Activated T-helper 17 cell treated with anti-CD3 and anti-CD28 coated beads, Interleukin-2, amount 50 U/mL, for 72 hours (primary cell): ENCODE measurements around the gene DISP3. TPM values are rescaled to one million over a fixed set of nuclear protein-coding genes. Genes with fewer than 3 reads are reported as not detected.
A peak's percentile ranks its signal among the peaks of the same experiment; 100 is the strongest.

Experiments
- ATAC-seq: fragments of 150-1000 bp; cut with Tn5 transposase; replicated peaks from 2 replicates; pipeline ENCODE4 v1.10.0; 2021; ENCODE audit warnings: mild to moderate bottlenecking, moderate library complexity
- H3K27ac Mint-ChIP-seq: one replicate; pipeline ENCODE4 v1.8.0; 2022; ENCODE audit warnings: mixed read lengths
- H3K27me3 Mint-ChIP-seq: one replicate; pipeline ENCODE4 v1.8.0; 2022; ENCODE audit warnings: mixed read lengths
- H3K36me3 Mint-ChIP-seq: one replicate; pipeline ENCODE4 v1.8.0; 2022; ENCODE audit warnings: low read depth, mild to moderate bottlenecking, mixed read lengths
- H3K4me1 Mint-ChIP-seq: one replicate; pipeline ENCODE4 v1.8.0; 2022; ENCODE audit warnings: mixed read lengths
- H3K4me3 Mint-ChIP-seq: one replicate; pipeline ENCODE4 v1.8.0; 2022; ENCODE audit warnings: mild to moderate bottlenecking, mixed read lengths
- H3K9me3 Mint-ChIP-seq: one replicate; pipeline ENCODE4 v1.8.0; 2022; ENCODE audit warnings: mixed read lengths
- total RNA-seq, 2 donors: library from RNA; stranded (reverse); gene quantifications; one replicate each; pipeline ENCODE4 v1.2.3, GENCODE V29; 2022

DISP3 gene
- total RNA-seq, 2 donors from 2014 or later, result 0.56 to 1.8 TPM

DNA sequence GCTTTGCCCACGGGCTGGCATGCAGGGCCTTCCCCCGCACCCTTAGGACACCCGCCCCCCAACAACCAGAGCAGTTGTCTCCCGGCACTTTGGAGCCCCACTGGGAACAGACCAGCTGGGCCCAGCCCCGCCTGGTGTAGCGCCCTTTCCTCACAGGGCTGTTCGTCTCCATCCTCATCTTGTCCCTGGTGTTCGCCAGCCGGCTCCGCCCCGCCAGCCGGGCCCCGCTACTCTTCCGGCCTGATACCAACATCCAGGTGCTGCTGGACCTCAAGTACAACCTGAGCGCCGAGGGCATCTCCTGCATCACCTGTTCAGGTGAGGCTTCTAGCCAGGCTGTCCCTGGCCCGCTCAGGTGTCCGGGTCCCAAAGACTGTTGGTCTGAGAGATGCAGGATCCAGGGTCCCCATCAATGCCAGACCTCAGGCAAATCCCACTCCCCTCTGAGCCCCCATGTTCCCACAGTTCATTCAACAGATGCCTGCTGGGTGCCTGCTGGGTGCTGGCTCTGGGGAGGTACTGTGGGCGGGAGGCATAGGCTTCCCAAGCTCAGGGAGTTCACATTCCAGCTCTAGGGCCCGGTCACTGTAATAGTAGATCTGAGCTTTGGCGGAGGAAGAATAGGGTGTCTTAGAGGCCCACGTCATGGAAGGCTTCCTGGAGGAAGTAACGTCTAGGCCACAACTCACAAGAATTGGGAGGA lies 41.7 kb downstream of the DISP3 start:
- Mint-ChIP-seq H3K9me3 (no peaks in the 10 kb centered on the region), H3K36me3 (no peaks in the 10 kb centered on the region), H3K27ac (no peak overlapping the region), H3K27me3 (peaks cover 3% of the 10 kb centered on the region), H3K4me3 (no peak overlapping the region), H3K4me1 (no peaks in the 10 kb centered on the region)
- no peak for ATAC-seq

DNA sequence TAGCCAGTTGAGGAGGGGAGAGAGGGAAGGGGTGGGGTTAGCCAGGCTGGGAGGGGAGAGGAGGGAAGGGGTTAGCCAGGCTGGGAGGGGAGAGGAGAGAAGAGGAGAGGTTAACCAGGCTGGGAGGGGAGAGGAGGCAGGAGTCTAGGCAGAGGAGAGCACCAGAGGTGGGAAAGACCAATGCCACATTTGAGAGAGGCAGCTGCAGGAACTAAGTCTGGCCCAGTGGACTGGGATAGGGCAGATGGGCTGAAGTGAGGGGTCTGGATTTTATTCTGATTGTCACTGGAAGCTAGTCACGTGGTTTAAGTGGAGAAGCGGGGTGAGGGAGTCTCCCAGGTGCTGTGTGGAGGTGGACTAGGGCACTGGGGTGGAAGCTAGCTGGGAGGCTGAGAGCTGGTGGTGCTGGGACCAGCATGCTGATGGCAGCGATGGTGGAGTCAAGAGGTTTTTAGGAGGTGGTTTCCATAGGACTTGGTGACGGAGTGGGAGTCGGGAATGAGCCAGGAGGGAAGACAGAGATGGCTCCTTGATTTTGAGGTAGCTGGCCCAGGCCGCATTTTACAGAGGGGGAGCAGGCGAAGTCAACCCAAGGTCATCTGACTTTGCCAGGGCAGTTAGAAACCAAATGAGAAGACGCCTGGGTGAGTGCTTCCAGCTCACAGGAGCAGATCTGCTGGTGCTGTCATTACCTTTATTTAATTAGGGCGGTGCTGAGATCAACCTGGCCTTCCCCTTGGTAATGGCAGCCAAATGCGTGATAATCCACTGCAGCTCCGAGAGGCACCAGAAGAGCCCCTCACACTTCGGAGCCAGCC lies 42.8 kb downstream of the DISP3 start:
- H3K4me1 Mint-ChIP-seq, result no peaks in the 10 kb centered on the region

DNA sequence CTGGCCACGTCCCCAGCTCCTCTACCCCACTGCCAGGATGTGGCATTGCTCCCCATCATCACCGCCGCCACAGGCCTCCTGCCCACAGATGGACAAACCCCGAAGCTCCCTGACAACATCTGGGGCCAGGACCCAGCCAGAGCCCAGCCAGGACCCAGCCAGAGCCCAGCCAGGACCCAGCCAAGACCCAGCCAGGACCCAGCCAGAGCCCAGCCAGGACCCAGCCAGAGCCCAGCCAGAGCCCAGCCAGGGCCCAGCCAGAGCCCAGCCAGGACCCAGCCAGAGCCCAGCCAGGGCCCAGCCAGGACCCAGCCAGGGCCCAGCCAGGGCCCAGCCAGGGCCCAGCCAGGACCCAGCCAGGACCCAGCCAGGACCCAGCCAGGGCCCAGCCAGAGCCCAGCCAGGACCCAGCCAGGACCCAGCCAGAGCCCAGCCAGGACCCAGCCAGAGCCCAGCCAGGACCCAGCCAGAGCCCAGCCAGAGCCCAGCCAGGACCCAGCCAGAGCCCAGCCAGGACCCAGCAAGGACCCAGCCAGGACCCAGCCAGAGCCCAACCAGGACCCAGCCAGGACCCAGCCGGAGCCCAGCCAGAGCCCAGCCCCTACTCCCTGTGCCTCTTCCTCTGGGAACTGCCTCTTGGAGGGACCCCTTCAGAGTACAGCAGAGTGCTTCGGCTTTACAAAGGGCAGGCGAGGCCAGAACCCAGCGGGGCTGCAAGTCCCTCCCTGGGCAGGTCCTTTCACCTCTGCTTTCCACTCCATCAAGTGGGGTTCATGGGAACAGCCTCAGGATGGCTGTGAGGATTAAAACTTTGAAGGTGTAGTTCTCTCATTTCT lies 43.7 kb downstream of the DISP3 start:
- Mint-ChIP-seq H3K36me3 (no peaks in the 10 kb centered on the region), H3K4me3 (no peak overlapping the region), H3K4me1 (no peaks in the 10 kb centered on the region), H3K9me3 (no peaks in the 10 kb centered on the region), H3K27me3 (no peaks in the 10 kb centered on the region), H3K27ac (no peak overlapping the region)
- no peak for ATAC-seq

More for the DNA sequence above, 42.8 kb downstream of the DISP3 start:
- no peak overlapping the region for H3K27ac Mint-ChIP-seq
- no peak for ATAC-seq
- H3K27me3 Mint-ChIP-seq, result no peaks in the 10 kb centered on the region
- no peaks in the 10 kb centered on the region for H3K36me3 Mint-ChIP-seq
- no peak overlapping the region for H3K4me3 Mint-ChIP-seq
- H3K9me3 Mint-ChIP-seq, result no peaks in the 10 kb centered on the region

DNA sequence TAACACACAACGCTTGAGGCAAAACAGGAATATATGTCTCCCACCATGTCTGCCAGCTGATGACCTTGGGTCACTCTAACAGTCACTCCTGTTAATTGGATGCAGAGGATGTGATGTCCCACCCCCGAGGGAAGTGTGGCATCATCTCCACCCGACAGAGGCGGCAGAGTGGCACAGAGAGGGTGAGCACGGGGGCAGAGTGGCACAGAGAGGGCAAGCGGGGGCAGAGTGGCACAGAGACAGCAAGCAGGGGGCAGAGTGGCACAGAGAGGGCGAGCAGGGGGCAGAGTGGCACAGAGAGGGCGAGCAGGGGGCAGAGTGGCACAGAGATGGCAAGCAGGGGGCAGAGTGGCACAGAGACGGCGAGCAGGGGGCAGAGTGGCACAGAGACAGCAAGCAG lies 44.3 kb downstream of the DISP3 start:
- H3K27ac Mint-ChIP-seq, result no peak overlapping the region
- no peak overlapping the region for H3K4me3 Mint-ChIP-seq
- H3K4me1 Mint-ChIP-seq, result no peaks in the 10 kb centered on the region
- no peaks in the 10 kb centered on the region for H3K36me3 Mint-ChIP-seq
- ATAC-seq, result no peak
- H3K27me3 Mint-ChIP-seq, result no peaks in the 10 kb centered on the region
- H3K9me3 Mint-ChIP-seq, result no peaks in the 10 kb centered on the region

DNA sequence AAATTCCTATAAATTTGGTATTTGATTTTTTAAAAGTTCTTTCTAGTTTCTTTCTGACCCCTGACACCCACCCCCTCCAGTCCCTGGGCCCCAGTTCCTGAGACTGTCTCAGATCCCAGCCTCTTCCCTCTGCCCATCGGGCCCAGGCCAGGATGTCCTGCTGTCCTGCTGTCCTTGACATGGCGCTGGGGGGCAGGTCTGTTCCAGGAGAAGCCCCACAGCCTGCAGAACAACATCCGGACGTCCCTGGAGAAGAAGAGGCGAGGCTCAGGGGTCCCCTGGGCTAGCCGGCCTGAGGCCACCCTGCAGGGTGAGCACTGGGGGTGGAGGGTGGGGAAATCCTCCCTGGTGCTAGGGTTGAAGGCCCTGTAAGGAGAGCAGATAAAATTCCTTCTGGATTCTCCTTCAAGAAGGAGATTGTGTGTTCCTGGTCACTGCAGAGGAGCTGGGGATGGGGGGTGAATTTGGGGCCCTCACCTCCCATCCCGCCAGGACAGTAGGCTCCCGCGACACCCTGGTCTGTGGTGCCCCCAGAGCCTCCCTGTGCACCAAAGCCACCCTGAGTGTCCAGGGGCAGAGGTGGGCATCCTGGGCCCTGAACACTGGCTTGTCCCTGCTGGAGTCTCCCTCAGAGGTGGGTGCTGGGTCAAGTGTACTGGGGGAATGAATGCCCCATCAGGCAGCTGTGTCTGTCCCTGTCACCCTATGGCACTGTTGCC lies 45.0 kb downstream of the DISP3 start:
- Mint-ChIP-seq H3K9me3 (no peaks in the 10 kb centered on the region), H3K4me3 (no peak overlapping the region), H3K27ac (no peak overlapping the region), H3K27me3 (no peaks in the 10 kb centered on the region), H3K36me3 (no peaks in the 10 kb centered on the region), H3K4me1 (no peaks in the 10 kb centered on the region)
- no peak for ATAC-seq

DNA sequence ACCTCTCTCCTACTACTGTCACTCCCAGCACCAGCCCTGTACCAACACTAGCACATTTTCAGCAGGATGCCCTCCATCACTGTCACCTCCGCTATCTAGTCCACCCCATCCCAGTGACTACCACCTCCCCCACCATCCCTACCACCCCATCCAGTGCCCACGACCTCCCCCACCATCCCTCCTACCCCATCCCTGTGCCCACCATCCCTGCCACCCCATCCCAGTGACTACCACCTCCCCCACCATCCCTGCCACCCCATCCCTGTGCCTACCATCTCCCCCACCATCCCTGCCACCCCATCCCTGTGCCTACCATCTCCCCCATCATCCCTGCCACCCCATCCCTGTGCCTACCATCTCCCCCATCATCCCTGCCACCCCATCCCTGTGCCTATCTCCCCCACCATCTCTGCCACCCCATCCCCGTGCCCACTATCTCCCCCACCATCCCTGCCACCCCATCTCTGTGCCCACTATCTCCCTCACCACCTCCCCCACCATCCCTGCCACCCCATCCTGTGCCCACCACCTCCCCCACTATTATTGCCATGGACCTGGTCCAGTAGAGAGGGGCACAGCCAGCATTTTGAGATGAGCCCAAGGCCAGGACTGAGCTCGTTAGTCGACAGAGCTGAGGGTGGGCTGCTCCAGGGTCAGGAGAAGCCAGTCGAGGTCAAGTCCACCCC lies 45.7 kb downstream of the DISP3 start:
- Mint-ChIP-seq H3K4me3 (no peak overlapping the region), H3K27ac (no peak overlapping the region), H3K27me3 (no peaks in the 10 kb centered on the region), H3K36me3 (no peaks in the 10 kb centered on the region), H3K4me1 (no peaks in the 10 kb centered on the region), H3K9me3 (no peaks in the 10 kb centered on the region)
- no peak for ATAC-seq

DNA sequence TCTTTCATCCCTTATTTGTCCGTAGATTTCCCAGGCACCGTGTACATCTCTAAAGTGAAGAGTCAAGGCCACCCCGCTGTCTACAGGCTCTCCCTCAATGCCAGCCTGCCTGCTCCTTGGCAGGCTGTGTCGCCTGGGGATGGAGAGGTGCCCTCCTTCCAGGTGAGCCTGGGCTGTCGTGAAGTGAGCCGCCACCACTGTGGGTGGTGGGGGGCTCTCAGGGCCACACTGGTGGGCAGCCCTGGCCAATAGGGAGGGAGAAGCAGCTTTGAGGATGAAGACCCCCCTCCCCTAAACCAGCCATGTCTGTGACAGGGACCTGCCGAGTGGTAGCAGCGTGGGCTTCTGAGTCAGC lies 46.2 kb downstream of the DISP3 start:
- H3K36me3 Mint-ChIP-seq, result no peaks in the 10 kb centered on the region

DNA sequence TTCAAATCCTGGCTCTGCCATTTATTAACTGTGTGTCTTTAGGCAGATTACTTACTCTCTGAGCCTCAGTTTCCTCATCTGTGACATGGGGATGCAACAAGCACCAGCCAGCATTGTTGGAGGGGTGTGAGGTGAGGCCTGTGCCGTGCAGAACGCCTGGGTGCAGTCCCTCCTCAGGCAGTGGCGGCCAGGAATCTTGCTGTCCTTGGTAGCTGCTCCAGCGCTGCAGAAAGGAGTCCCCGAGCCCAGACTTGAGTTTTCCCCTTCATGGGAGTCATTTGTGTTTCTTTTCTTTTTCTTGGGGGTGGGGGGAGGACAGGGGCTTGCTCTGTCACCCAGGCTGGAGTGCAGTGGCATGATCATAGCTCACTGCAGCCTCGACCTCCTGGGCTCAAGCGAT lies 46.6 kb downstream of the DISP3 start:
- Mint-ChIP-seq H3K27me3 (no peaks in the 10 kb centered on the region), H3K27ac (no peak overlapping the region), H3K4me3 (no peak overlapping the region), H3K4me1 (no peaks in the 10 kb centered on the region), H3K36me3 (no peaks in the 10 kb centered on the region), H3K9me3 (no peaks in the 10 kb centered on the region)
- no peak for ATAC-seq

More for the DNA sequence above, 46.2 kb downstream of the DISP3 start:
- H3K9me3 Mint-ChIP-seq, result no peaks in the 10 kb centered on the region
- H3K27me3 Mint-ChIP-seq, result no peaks in the 10 kb centered on the region
- H3K27ac Mint-ChIP-seq, result no peak overlapping the region
- H3K4me1 Mint-ChIP-seq, result no peaks in the 10 kb centered on the region
- no peak for ATAC-seq
- H3K4me3 Mint-ChIP-seq, result no peak overlapping the region

DNA sequence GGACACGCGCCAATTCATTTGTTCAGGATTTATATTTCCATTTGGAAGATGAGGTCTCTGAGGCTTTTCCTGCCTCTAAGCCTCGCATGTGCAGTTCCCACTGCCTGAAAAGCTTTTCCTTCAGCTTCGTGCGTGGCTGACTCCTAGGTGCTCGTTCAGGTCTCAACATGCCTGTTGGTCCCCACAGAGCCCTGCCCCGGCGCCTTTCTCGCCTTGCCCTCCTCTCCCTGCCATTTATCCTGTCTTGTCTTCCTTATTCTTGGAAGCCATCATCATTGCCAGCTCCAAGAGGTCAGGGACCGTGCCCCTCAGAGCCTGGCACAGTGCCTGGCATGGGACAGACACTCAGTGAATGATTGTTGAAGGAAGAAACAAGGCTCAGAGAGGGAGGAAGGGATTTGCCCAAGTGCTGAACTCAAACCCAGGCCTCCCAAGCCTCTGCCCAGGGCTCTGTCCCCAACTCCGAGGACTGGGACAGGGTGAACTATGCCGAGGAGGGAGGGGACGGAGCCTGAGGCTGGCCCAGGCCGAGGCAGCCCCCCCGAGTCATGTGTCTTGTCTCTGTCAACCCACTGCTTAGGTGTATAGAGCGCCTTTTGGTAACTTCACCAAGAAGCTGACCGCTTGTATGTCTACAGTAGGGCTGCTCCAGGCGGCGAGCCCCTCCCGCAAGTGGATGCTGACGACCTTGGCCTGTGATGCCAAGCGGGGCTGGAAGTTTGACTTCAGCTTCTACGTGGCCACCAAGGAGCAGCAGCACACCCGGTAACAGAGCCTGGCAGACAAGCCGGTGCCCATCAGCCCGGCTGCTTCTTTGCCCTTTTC lies 47.3 kb downstream of the DISP3 start:
- ATAC-seq, result no peak
- Mint-ChIP-seq H3K9me3 (no peaks in the 10 kb centered on the region), H3K27ac (no peak overlapping the region), H3K4me1 (no peaks in the 10 kb centered on the region), H3K4me3 (no peak overlapping the region), H3K36me3 (no peaks in the 10 kb centered on the region), H3K27me3 (no peaks in the 10 kb centered on the region)

DNA sequence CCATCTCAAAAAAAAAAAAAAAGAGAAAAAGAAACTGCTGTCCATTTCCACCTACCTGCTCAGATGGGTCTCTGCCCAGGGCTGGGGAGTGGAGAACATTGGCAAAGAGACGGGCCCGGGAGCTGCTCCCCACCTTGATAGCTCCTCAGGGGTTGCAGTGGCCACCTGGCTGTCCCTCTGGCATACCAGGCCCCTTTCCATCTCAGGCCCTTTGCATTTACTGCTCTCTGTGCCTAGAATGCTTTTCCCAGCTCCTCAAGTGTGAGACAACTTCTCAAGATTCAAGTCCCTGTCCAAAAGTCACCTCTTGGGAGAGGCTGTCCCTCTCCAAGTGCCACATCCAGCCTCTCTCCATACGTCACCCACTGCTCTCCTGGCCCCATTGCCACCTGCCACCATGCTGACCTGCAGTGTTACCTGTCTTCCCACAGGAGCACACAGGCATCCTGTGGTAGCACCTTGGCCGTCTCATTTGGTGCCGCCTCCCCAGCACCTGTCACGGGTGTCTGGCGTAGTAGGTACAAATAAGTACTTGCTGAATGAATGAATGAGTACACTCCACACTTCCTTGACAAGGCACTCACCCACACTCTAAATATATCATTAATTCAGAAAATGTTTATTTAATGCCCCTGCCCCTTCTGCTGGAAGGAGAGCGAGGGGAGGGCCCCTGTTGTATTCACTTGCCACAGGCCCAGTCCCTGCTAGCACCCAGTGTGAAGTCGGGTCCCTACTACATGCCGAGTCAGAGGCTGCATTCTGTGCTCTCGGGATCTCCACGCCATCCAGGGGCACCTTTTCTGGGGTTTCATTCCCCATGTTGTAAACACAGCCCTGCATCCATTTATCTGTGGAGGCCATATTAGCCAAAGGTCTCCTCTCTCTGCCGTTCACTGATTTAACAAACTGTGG lies 48.8 kb downstream of the DISP3 start:
- Mint-ChIP-seq H3K4me1 (no peaks in the 10 kb centered on the region), H3K27ac (no peak overlapping the region), H3K9me3 (no peaks in the 10 kb centered on the region), H3K4me3 (no peak overlapping the region), H3K36me3 (no peaks in the 10 kb centered on the region), H3K27me3 (no peaks in the 10 kb centered on the region)
- ATAC-seq, result no peak

DNA sequence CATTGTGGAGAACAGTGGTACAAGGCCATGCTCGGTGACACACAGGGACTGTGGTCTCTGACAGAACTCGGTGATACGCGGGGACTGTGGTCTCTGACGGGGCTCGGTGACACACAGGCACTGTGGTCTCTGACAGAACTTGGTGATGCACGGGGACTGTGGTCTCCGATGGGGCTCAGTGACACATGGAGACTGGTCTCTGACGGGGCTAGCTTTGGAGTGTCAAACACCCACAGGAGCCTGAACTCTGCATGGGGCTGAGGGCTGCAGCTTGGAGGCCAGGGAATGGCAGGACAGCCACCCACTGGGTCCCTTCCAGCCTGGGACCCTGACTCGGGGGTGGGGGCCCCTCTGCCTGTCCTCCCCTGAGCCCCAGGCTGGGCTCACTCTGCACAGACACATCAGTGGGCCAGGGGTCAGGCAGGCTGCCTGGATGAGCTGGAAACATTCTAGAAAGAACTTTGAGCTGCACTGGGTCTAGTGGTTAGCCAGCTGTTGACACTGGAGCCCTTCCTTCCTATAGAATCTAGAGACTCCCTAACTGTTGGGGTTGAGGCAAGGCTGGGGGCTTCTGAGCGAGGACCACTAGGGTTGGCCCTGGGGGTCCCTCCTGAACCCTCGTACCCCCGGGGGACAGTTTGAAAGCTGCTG lies 49.8 kb downstream of the DISP3 start:
- no peak overlapping the region for H3K27ac Mint-ChIP-seq
- H3K9me3 Mint-ChIP-seq, result no peaks in the 10 kb centered on the region
- peak; percentile 68 for ATAC-seq
- no peak overlapping the region for H3K4me3 Mint-ChIP-seq
- H3K27me3 Mint-ChIP-seq, result no peaks in the 10 kb centered on the region
- no peaks in the 10 kb centered on the region for H3K4me1 Mint-ChIP-seq
- H3K36me3 Mint-ChIP-seq, result no peaks in the 10 kb centered on the region

DNA sequence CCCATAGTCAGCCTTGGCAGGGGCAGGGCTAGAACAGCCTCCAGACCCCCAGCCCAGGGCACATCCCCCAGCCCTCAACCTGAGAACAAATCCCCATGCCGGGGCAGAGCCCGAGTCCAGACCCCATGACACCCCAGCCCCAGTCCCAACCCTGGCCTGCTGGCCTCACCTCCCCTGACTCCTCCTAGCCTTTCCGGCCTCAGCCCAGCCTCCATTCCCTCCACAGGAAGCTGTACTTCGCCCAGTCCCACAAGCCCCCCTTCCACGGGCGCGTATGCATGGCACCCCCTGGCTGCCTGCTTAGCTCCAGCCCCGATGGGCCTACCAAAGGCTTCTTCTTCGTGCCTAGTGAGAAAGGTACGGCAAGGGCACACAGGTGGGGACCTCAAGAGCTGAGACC lies 50.4 kb downstream of the DISP3 start:
- ATAC-seq, result no peak
- no peaks in the 10 kb centered on the region for H3K27me3 Mint-ChIP-seq
- no peaks in the 10 kb centered on the region for H3K4me1 Mint-ChIP-seq
- no peaks in the 10 kb centered on the region for H3K9me3 Mint-ChIP-seq
- H3K4me3 Mint-ChIP-seq, result no peak overlapping the region
- H3K36me3 Mint-ChIP-seq, result no peaks in the 10 kb centered on the region
- H3K27ac Mint-ChIP-seq, result no peak overlapping the region
